HG02642 (cell line): ENCODE data around the gene TMEM125.

Source experiments
- ATAC-seq: cut with Tn5 transposase; IDR thresholded peaks from one replicate; pipeline ENCODE4 v1.9.1; 2021; ENCODE audit warnings: mild to moderate bottlenecking; ENCODE audit not compliant: unreplicated experiment, poor library complexity

Gene TMEM125

DNA sequence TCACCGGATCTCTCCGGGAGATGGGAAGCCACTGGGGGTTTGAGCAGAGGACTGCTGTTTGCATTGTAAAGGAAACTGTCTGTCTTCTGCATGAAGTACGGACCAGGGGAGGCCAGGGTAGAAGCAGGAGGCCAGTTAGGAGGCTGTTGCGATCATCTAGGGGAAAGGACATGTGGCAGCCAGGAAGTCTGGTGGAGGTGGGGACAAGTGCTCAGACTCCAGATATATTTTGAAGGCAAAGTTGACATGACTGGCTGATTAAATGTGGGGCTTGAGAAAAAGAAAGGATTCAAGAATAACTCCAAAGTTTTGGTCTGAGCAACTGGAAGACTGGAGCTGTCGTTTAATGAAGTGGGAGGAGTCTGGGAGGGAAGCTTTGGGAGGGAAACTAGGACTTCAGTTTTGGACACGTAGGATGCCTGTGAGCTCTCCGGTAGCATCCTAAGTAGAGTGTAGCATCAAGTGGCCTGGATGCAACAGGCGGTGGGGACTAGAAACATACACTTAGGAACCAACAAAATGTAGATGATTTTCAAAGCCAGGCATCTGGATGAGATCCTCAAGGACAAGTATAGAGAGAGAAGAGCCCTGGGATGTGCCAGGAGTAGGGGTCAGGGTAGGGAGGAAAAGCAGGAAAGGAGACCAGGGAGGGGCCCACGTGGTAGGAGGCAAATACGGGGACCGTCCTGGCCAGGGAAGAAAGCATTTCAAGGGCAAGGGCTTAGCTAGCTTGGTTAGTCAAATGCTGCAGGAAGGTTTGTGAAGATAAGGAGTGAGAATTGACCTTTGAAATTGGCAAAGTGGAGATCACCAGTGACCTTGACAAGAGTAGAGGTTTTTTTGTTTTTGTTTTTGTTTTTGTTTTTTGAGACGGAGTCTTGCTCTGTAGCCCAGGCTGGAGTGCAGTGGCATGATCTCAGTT lies 19.3 kb downstream of the TMEM125 start:
- ATAC-seq: no peak

- no peak for ATAC-seq
Observed at GRCh38 chr1:43292216-43292615, 22.4 kb downstream of the TMEM125 start.

GRCh38 chr1:43292679-43293078 lies 22.9 kb downstream of the TMEM125 start:
- no peak for ATAC-seq

DNA sequence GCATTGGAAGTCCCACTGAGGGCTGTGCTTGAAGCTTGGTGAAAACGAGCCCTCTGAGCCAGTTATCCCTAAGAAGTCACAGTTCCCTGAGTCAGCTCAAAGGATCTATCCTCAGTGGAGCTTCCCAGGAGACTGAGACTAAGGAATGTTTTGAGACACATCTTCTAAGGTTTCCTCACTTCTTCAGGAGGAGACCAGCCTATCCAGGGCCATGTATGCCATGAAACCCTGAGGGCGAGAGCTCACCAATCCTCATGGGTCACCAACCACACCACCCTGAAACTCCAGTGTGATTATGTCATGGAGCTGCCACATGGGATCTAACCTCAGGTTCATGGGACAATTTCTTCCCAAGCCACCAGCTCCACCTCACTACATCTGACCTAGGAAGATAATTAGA lies 23.4 kb downstream of the TMEM125 start:
- ATAC-seq: no peak

GRCh38 chr1:43293896-43294760 lies 24.3 kb downstream of the TMEM125 start:
- no peak for ATAC-seq

DNA sequence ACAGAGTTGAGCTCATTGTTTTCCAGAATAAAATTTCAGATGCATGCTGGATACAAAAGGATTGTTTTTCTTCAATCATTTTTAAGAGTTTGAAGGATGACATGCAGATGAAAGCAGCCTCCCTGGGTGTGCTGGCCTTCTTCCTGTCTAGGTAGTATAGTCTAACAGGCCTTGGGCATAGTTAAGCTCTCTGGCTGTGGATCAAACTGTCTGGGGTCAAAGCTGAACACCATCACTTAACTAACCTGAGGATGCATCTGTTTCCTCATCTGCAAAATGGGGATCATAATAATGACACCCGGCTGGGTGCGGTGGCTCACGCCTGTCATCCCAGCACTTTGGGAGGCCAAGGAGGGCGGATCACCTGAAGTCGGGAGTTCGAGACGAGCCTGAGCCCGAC lies 25.0 kb downstream of the TMEM125 start:
- ATAC-seq: no peak

DNA sequence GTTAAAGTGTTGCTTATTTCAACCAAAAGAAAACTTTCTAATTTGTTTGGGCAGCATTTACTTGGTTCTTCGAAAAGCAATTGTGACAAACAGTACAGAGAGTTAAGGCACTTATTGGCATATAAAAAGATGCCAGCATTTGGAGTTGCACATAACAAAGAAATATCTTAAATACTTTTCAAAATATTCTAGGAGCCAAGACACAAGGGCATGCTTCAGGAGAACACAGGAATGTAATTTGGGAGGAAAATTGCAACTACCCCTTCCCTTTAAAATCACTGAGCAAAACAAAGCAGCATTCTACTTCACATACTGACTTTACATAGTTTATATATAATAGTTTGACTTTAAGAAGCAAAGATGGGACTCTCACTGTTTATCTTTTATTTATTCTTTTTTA lies 26.4 kb downstream of the TMEM125 start:
- ATAC-seq: no peak

GRCh38 chr1:43298055-43298454 lies 28.3 kb downstream of the TMEM125 start:
- ATAC-seq: no peak

DNA sequence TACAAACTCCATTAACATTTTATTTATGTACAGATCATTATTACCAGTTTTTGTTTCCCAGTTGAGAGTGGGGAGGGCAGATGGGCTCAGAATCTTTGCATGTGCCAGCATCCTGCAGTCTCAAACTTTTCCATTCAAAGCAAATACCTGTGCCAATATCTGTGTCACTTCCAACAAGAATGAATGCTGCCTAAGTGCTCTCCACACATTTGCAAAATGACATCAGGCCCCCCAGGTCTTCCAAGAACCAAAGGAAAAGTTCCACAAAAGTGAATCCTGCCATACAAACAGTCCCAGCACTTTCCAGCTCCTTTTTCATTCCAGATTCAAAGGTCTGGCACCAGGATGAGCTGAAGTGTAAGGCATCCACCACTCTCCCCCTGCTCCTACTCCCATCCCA lies 29.3 kb downstream of the TMEM125 start:
- ATAC-seq: no peak

- no peak for ATAC-seq
Observed at GRCh38 chr1:43300378-43301094, 30.8 kb downstream of the TMEM125 start, which contains the start of gene TIE1. Gene TIE1 (plus strand): TSS chr1:43300982. CDS start chr1:43301072, 90 bp downstream.

GRCh38 chr1:43302201-43302600 lies 32.4 kb downstream of the TMEM125 start:
- ATAC-seq: no peak

DNA sequence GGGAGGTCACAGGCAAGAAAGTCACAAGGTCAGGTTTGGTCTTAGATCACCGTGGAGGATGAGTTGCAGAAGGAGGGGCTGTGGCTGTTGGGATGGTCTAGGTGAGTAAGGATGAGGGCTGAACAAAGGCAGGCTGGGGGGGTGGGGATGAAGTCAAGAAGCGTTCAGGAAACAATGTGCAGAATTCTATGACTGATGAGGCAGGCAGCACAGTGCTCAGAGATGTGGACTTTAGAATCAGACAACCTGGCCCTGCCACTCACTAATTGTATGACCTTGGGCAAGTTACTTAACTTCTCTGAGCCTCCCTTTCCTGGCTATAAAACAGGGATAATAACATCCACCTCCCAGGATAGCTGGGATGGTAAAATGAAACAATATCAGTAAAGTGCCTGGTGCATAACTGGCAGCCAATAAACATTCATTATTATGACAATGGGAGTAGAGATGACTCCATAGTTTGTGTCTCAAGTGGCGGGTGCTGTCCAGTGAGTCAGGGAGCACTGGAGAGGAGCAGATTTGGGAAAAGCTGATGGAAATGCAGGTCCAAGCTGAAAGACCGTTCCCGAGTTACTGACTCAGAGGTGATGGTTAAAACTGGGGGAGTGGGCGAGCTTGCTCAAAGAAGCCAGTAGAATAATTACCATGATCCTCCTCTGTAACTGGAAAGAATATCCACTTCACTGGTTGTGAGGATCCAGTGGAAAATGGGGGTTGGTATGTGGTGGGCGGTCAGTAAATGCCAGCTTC lies 33.1 kb downstream of the TMEM125 start:
- ATAC-seq: no peak

GRCh38 chr1:43303471-43304313 lies 33.9 kb downstream of the TMEM125 start:
- ATAC-seq: no peak

- no peak for ATAC-seq
Observed at GRCh38 chr1:43304314-43304681, 34.5 kb downstream of the TMEM125 start.

- no peak for ATAC-seq
Observed at GRCh38 chr1:43304771-43305300, 35.1 kb downstream of the TMEM125 start.

GRCh38 chr1:43305461-43305860 lies 35.7 kb downstream of the TMEM125 start:
- no peak for ATAC-seq

GRCh38 chr1:43305926-43306687 lies 36.3 kb downstream of the TMEM125 start:
- ATAC-seq: no peak
